ENCODE results near the gene C1orf232.

C1orf232 gene

DNA sequence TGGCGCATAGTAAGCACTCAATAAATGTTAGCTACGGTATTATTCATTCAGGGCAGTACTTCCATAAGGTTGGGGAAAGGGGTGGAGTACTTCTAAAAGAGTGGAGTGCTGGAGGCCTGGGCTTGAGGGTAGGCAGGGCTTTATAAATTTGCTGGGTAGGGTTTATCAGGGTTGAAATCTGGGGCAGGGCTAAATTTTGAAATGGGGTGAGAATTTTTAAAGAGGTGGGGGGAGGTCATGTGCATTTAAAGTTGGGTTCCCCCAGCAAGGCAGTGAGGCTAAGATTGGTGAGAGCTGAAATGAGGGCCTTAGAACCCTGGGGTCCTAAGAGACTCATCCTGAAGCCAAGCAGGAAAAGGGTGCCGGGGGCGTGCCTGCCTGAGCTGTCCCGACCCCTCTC is 31.6 kb upstream of the C1orf232 start:
- H3K4me3 ChIP-seq (ENCODE audit: low read depth, low read length) = no peak overlapping the region
- TF ChIP-seq, protein P1, sequence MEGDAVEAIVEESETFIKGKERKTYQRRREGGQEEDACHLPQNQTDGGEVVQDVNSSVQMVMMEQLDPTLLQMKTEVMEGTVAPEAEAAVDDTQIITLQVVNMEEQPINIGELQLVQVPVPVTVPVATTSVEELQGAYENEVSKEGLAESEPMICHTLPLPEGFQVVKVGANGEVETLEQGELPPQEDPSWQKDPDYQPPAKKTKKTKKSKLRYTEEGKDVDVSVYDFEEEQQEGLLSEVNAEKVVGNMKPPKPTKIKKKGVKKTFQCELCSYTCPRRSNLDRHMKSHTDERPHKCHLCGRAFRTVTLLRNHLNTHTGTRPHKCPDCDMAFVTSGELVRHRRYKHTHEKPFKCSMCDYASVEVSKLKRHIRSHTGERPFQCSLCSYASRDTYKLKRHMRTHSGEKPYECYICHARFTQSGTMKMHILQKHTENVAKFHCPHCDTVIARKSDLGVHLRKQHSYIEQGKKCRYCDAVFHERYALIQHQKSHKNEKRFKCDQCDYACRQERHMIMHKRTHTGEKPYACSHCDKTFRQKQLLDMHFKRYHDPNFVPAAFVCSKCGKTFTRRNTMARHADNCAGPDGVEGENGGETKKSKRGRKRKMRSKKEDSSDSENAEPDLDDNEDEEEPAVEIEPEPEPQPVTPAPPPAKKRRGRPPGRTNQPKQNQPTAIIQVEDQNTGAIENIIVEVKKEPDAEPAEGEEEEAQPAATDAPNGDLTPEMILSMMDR (IDR thresholded peaks at IDR 0.05; ENCODE audit: borderline replicate concordance, insufficient read depth, low read depth, low read length) = no peak

- no peak overlapping the region for H3K4me3 ChIP-seq (ENCODE audit: low read depth, low read length)
- TF ChIP-seq, protein P1 (IDR thresholded peaks at IDR 0.05; ENCODE audit: borderline replicate concordance, insufficient read depth, low read depth, low read length) = no peak
Observed at GRCh38 chr1:26197813-26198212, 29.1 kb upstream of the C1orf232 start.

- TF ChIP-seq, protein P1 (IDR thresholded peaks at IDR 0.05; ENCODE audit: borderline replicate concordance, insufficient read depth, low read depth, low read length) = no peak
- no peak overlapping the region for H3K4me3 ChIP-seq (ENCODE audit: low read depth, low read length)
Observed at GRCh38 chr1:26197301-26197700, 28.5 kb upstream of the C1orf232 start.

DNA sequence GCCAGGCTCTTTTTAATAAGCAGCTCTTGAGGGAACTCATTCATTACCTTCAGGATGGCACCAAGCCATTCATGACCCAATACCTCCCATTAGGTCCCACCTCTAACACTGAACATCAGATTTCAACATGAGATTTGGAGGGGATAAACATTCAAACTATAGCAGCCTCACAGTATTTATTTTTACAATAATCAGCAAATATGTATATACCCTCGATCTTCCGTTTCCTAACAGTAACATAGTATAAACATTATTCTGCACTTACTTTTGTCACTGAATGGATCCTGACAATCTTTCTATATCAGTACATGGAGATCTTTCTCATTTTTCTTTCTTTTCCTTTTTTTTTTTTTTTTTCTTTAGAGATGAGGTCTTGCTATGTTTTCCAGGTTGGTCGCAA is 27.0 kb upstream of the C1orf232 start:
- TF ChIP-seq, protein P1 (IDR thresholded peaks at IDR 0.05; ENCODE audit: borderline replicate concordance, insufficient read depth, low read depth, low read length) = no peak
- H3K4me3 ChIP-seq (ENCODE audit: low read depth, low read length) = no peak overlapping the region

- TF ChIP-seq, protein P1 (IDR thresholded peaks at IDR 0.05; ENCODE audit: borderline replicate concordance, insufficient read depth, low read depth, low read length) = no peak
Observed at GRCh38 chr1:26191739-26192138, 23.0 kb upstream of the C1orf232 start.

DNA sequence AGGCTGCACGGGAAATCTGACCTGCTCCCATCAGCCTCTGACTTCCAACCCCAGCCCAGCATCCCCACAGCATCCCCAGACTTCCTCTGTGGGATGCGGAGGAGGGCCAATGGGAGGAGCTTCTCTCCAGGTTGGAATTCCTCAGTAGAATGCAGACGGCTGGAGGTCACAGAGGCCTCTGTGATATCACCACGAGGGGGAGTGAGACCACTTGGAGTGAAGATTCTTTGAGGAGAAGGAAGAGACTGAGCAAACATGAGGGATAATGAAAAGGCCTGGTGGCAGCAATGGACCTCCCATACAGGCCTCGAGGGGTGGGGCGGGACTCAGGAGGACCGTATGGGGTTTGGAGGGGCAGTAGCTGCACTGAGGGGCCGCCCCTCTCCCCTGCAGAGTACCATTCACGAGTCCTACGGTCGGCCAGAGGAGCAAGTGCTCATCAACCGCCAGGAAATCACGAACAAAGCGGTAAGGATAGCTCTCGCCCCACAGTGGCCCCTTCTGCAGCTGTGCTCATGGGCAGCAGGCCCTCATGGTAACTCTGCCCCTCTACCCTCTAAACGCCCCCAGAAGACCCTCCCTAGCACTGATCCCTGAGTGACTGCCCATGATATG is 21.7 kb upstream of the C1orf232 start, which contains the start of gene CATSPER4:
TSS of gene CATSPER4 (plus strand) at position 230 of the 615 bp plus-strand sequence. CDS start at position 256, 26 bp downstream.
- H3K4me3 ChIP-seq (ENCODE audit: low read depth, low read length) = no peak within 1 kb of the TSS
- TF ChIP-seq, protein P1 (IDR thresholded peaks at IDR 0.05; ENCODE audit: borderline replicate concordance, insufficient read depth, low read depth, low read length) = peak; percentile 19; the same call in 1 of the 2 replicates

More at GRCh38 chr1:26191739-26192138, 23.0 kb upstream of the C1orf232 start:
- H3K4me3 ChIP-seq (ENCODE audit: low read depth, low read length) = no peak overlapping the region

DNA sequence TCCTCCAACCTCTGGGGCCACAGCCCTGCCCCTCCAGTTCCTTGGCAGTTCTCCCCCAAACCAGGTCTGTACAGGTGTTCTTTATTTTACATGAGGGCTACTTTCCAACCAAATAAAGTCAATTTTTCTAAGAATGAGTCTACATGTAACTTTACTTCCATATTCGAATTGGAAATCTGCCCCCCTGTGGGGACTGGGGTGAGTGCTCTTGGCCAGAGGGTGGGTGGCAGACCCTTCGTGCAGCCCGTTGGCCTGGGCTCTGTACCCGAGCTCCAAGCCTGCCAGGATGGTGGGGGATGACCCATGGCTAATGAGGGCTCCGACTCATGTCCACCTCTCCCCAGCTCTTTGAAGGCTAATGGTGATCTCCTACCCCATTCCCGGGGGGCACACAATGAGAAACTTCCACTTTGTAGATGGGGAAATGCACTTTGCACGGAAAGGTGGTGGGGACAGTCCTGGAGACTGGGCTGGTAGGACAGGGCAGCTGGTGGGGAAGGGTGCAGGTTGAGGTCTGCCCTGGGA is 21.1 kb upstream of the C1orf232 start:
- no peak overlapping the region for H3K4me3 ChIP-seq (ENCODE audit: low read depth, low read length)
- TF ChIP-seq, protein P1 (IDR thresholded peaks at IDR 0.05; ENCODE audit: borderline replicate concordance, insufficient read depth, low read depth, low read length) = no peak
